NB4 (cell line): ENCODE measurements around the gene P3H4.

Source experiments
- DNase-seq: peaks from one replicate; pipeline ENCODE4 v3.0.0; 2010; ENCODE audit warnings: low read depth
- H3K4me3 ChIP-seq: one replicate; pipeline ENCODE4 v1.5.1; 2011; ENCODE audit warnings: mild to moderate bottlenecking, low read depth, low read length, moderate library complexity
- CTCF ChIP-seq: IDR thresholded peaks from one replicate; pipeline ENCODE4 v1.5.1; 2012; ENCODE audit warnings: low read depth, low read length
- MAX ChIP-seq: IDR thresholded peaks from 2 replicates; pipeline ENCODE4 v1.6.1; 2011; ENCODE audit warnings: low read depth, low read length
- MYC ChIP-seq: IDR thresholded peaks from 2 replicates; pipeline ENCODE4 v1.6.1; 2011; ENCODE audit warnings: low read depth, low read length
- POLR2A ChIP-seq: IDR thresholded peaks from 2 replicates; pipeline ENCODE4 v1.6.1; 2011; ENCODE audit warnings: mild to moderate bottlenecking; ENCODE audit not compliant: insufficient read length; ENCODE audit errors: extremely low read depth

The P3H4 gene

DNA sequence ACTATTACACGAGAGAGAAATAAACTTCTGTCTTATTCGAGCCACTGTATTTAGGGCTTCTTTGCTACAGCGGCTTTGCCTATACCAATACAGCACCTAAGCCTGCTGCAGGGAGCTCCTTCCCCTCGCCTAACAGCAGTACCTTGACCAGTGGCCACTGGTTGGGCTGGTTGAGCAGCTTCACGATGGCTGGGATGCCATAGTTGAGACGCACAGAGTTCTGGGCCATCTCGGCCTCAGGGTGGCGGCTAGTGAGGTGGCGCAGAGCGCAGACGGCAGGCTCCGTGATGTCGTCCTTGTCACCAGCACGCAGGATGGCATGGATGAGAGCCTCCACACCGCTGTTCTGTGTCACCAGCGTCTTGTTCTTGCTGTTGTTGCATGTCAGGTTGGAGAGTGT is 48.9 kb downstream of the P3H4 start:
- no peak for TF ChIP-seq MYC
- TF ChIP-seq MAX, result no peak
- no peak for TF ChIP-seq POLR2A
- no peak for TF ChIP-seq CTCF
- DNase-seq, result no peak
- no peak overlapping the region for H3K4me3 ChIP-seq

DNA sequence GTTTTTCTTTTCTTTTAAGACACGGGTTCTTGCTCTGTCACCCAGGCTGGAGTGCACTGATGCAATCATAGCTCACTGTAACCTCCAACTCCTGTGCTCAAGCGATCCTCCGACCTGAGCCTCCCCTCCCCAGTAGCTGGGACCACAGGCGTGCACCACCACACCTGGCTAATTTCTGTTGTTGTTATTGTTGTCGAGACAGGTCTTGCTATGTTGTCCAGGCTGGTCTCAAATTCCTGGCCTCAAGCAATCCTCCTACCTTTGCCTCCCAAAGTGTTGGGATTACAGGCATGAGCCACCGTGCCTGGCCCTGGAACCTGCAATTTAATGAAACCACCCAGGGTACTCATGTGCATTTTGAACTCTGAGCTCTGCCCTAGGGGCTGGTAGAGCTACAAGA is 49.4 kb downstream of the P3H4 start:
- no peak overlapping the region for H3K4me3 ChIP-seq
- TF ChIP-seq CTCF (no peak), MAX (no peak), POLR2A (no peak), MYC (no peak)
- DNase-seq, result no peak

DNA sequence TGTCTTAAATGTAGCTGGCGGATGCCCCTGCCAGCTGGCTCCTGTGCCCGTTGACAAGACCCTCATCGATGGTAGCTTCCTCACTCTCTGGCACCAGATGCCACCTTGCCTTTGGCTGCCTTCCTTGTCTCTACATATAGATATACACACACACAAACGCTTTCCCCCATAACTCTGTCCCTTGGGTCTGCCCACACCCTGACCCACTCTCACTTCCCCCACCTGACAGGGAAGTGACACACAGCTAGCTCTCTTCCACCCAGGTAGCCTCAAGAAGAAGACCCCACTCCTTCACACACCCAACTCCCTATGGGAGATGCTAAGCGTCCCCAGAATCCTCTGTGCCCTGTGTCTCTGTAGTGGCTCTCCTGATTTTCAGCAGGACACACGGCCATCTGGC is 50.9 kb downstream of the P3H4 start:
- DNase-seq, result no peak
- no peak overlapping the region for H3K4me3 ChIP-seq
- TF ChIP-seq POLR2A, result no peak
- TF ChIP-seq MAX, result no peak
- TF ChIP-seq CTCF, result no peak
- TF ChIP-seq MYC, result no peak

DNA sequence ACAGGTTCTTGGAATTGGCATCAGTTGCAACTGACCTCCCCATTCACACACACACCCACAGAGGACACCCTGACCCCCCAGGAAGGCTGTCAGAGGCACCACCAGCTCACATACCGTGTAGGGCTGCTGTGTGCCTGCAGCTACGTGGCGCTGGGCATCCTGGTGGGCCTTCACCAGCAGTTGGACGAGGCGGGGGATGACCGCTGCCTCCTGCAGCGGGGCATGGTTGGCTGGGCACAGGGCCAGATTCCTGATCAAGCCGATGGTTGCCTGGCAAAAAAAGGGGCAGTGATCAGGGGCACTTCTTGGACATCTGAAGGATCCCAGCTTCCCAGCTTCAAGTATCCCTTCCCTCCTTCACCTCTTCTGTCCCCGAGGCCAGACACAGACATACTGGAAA is 53.1 kb downstream of the P3H4 start:
- no peak for DNase-seq
- no peak for TF ChIP-seq CTCF
- no peak for TF ChIP-seq MYC
- H3K4me3 ChIP-seq, result no peak overlapping the region

DNA sequence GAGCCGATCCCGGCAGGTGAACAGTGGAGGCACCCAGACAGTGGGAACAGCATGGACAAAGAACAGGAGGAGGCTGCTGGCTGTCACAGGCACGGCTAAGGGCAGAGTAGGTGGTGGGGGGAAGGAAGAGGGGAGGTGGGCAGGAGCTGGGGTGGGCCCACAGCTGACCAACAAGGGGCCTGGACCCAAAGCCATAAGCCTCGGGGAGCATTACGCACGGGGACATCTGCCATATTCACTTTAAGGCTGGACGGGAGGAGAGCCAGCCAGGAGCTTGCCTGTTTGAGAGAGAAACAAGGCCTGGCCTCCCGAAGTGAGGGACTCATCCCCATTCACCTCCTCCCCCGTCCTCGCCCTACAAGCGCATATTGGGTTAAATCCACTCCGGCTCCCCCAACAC is 57.7 kb downstream of the P3H4 start:
- H3K4me3 ChIP-seq, result no peak overlapping the region
- DNase-seq, result no peak
- TF ChIP-seq MYC, result no peak
- TF ChIP-seq POLR2A, result no peak
